GM12874 (cell line): Measurements from ENCODE around the gene FOXL3.

Experiments
- TF ChIP-seq, protein P1 (sequence below): IDR thresholded peaks from 2 replicates; pipeline ENCODE4 v1.5.1; 2011; ENCODE audit warnings: low read depth, mild to moderate bottlenecking, control low read depth, low read length, moderate library complexity; ENCODE audit not compliant: insufficient read depth

The FOXL3 gene

GRCh38 chr7:340200-340937, 50.4 kb downstream of the FOXL3 start:
- TF ChIP-seq, protein P1, sequence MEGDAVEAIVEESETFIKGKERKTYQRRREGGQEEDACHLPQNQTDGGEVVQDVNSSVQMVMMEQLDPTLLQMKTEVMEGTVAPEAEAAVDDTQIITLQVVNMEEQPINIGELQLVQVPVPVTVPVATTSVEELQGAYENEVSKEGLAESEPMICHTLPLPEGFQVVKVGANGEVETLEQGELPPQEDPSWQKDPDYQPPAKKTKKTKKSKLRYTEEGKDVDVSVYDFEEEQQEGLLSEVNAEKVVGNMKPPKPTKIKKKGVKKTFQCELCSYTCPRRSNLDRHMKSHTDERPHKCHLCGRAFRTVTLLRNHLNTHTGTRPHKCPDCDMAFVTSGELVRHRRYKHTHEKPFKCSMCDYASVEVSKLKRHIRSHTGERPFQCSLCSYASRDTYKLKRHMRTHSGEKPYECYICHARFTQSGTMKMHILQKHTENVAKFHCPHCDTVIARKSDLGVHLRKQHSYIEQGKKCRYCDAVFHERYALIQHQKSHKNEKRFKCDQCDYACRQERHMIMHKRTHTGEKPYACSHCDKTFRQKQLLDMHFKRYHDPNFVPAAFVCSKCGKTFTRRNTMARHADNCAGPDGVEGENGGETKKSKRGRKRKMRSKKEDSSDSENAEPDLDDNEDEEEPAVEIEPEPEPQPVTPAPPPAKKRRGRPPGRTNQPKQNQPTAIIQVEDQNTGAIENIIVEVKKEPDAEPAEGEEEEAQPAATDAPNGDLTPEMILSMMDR = no peak
